Measurements from ENCODE around the gene CTAGE1.

CTAGE1 gene

GRCh38 chr18:22387787-22388186 lies 29.9 kb downstream of the CTAGE1 start:
- DNase-seq = no peak

GRCh38 chr18:22387364-22387763 lies 30.4 kb downstream of the CTAGE1 start:
- DNase-seq = no peak

- DNase-seq = no peak
These were observed 32.0 kb downstream of the CTAGE1 start for GRCh38 chr18:22385718-22386117.

- no peak for DNase-seq
These were observed 38.9 kb downstream of the CTAGE1 start for GRCh38 chr18:22378672-22379282.

- DNase-seq = no peak
These were observed 39.9 kb downstream of the CTAGE1 start for GRCh38 chr18:22377769-22378168.

GRCh38 chr18:22370414-22370813 lies 47.3 kb downstream of the CTAGE1 start:
- DNase-seq = no peak

GRCh38 chr18:22368021-22368420 lies 49.7 kb downstream of the CTAGE1 start:
- no peak for DNase-seq

- DNase-seq = no peak
These were observed 50.4 kb downstream of the CTAGE1 start for GRCh38 chr18:22367303-22367702.

- no peak for DNase-seq
These were observed 53.8 kb downstream of the CTAGE1 start for GRCh38 chr18:22363867-22364463.

Data from activated CD4-positive, CD25-positive, alpha-beta regulatory T cell treated with anti-CD3 and anti-CD28 coated beads, Interleukin-2, amount 50 U/mL, for 72 hours (primary cell).